ENCODE measurements around the gene NFATC2.

Gene NFATC2

DNA sequence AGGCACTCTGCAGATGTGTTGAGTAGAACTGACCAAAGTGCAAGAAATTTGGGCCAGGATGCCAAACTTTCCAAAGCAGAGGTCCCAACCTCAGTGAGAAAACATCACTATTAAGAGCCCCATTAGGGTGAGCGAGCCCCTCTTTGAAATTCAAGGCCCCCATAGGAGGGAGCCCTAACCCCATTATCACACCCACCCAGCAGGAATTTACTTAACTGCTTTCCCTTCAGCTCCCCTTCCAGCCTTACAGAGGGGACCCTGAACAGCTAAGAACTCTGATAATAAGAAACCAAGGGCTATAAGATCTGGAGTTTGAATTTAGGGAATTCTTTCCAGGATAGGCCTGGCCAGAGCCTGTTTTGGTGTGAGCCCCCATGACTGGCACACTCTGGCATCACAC lies 130.6 kb downstream of the NFATC2 start:
- DNase-seq = no peak

DNA sequence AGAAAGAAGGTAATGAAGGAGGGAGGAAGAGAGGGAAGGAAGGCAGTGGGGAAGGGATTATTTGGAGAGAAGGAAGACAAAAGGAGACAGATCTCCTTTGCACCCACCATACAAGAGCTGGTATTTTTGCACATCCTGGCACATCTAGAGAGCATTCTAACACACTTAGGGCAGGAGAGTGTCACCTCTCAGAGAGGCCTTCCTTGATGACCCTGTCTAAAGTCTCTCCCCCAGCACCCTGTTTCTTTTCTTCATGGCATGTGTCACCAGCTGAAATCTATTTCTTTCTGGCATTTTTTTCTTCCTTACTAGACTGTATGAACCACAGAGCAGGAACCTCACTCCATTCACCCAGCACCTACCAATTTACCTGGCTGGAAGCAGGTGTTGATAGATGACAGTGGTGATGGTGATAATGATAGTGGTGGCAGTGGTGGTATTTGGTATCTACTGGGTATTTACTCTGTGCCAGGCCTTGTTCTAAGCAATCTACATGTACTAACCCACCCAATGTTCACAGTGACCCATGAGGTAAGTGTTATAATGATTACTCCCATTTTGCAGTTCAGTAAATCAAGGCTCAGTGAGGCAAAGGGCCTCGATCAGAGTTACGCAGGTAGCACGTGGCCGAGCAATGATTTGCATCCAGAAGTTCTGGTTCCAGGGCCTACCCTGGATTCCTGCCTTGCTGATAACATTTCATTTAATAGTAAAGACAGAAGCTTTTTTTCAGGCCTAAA lies 131.8 kb downstream of the NFATC2 start:
- DNase-seq = peak in 1 of 5 experiments; percentile 30

GRCh38 chr20:51409192-51409880 lies 133.2 kb downstream of the NFATC2 start:
- DNase-seq = peak in 1 of 5 experiments; percentile 44

GRCh38 chr20:51404297-51405060 lies 138.0 kb downstream of the NFATC2 start:
- peak; percentile 58 to 99 (median 81) for DNase-seq

GRCh38 chr20:51403466-51404220 lies 138.9 kb downstream of the NFATC2 start:
- no peak for DNase-seq

DNA sequence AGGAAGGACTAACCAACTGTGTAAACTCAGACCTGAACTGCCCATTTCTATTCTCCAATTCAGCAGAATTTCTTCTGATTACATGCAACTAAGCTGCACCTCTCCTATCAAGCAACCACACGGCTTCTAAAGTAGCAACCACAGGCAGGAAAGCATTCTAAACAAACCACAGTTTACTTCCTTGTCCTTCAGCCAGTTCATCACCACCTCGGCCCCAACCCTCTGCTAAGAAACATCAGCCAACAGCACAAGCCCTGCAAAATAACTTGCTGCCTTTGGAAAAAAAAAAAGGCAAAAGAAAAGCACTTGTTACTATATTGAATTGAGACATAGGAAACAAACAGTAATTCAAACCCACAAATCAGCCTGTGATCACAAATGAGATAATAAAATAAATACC lies 140.3 kb downstream of the NFATC2 start:
- peak in 3 of 5 experiments; percentile 41 to 96 (median 66) for DNase-seq

DNA sequence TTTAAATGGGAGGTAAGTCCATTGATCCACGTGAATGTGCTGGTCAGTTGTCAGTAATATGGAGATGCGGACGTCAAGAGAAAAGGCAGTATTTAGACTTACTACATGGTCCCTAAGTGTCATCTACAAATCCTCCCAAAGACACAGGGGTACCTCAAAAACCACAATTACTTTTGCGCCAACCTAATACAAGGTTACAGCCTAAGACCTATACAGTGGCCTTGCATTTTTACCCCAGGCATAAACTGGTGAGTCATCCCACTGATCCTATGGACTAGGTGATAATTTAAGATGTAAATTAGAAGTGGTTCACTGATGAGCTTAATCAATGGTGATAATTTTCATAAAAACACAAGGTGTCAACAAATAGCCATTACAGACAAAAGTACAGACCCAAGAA lies 141.0 kb downstream of the NFATC2 start:
- DNase-seq = peak in 1 of 5 experiments; percentile 43

- DNase-seq = peak in 4 of 5 experiments; percentile 52 to 96 (median 68)
Measured at GRCh38 chr20:51400051-51400926, 142.2 kb downstream of the NFATC2 start.

GRCh38 chr20:51399006-51399890 lies 143.3 kb downstream of the NFATC2 start:
- DNase-seq = peak in 1 of 5 experiments; percentile 58

DNA sequence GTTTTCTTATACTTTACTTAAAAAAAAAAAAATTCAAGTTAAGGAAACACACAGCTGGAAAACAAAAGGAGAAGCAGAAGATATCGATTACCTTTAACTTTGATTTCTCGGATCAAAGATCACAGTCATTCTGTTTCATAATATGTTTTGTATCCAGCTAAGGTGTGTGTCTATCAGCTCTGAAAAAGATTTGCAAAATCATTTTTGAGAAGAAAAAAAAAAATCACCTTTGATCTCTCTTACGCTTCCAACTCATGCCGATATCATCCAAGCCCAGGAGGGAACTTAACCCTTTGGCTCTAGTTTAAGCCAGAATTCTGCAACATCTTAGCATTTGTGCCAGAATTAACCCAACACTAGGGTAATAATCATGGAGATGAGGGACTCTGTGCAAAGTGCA lies 144.0 kb downstream of the NFATC2 start:
- DNase-seq = no peak

GRCh38 chr20:51398083-51398482 lies 144.4 kb downstream of the NFATC2 start:
- no peak for DNase-seq

DNA sequence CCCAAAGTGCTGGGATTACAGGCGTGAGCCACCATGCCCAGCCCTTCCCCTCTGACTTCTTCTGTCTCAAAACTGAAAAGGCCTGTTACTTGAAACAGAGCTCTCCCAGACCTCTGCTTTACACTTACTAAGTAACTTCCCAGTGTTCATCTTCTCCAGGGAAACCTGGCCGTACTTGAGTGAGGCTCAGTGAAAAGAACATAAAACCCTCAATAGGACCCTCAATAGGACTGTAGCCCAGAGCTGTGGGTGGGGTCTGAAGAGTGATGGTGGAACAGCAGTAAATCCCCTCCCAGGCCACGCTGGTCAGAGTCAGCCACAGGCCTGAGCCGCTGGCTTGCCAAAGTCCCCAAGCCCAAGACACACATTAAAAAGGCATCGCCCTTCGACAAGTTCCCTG lies 145.4 kb downstream of the NFATC2 start:
- DNase-seq = no peak

DNA sequence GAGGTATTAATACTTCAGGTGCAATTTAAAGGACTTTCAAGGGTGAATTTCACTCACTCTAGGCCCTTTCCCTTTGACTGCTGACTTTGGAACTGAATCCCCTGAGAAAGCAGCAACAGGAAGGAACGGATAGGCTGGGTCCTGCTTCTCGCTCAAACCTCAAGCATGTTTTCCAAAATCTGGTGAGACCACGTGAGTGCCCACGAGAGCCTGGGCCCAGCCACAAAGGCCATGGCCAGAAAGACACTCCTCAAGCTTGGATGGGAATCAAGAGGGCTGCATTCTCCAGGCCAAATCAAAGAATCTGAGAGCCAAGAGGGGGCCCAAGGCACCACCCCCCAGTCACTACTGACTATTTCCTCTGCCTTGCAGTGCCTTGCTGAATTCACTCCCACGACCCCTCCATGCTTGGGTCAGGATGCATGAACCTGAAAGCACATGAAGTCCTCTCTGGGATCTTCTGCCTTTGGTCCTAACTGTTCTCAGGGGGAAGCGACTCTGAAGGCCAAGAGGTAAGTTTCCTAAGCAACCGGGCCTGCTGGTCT lies 146.1 kb downstream of the NFATC2 start:
- DNase-seq = no peak

DNA sequence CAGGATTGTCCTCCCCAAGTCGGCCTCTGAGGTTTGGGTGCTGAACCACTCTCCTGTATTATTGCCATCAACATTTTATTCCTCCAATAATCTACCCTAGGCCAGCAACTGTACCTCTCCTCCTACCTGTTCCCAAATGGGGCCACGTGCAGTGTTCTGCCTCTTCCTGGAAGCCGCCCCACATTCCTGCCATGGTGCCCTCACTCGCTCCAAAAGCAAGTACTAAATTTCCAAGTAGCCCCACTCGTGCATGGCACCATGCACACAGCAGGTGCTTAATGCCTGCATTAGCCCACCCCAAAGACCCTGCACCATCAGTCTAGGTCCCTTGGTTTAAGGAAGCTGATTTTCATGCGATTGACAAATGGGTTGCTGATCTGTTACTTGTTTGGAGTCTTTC lies 147.8 kb downstream of the NFATC2 start:
- DNase-seq = no peak

DNA sequence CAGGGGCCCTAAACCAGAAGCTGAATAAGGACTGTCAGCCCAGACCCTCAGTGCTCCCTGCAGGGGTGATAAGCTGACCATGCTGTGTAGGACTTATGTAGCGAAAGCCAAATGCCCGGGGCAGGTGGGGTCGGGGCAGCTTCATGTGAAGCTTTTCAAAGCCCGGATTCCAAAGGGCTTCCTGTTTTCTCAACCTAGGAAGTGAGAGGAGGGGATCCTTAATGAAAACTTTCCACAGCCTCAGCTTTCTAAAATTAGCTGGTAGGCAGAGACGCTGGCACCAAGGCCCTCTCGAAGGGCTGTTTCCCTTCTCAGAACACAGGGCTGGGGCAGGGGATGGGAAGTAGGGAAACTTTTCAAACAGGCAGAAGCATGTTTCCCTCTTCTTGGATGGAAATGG lies 148.9 kb downstream of the NFATC2 start:
- no peak for DNase-seq

GRCh38 chr20:51392614-51393186 lies 149.8 kb downstream of the NFATC2 start:
- no peak for DNase-seq

DNA sequence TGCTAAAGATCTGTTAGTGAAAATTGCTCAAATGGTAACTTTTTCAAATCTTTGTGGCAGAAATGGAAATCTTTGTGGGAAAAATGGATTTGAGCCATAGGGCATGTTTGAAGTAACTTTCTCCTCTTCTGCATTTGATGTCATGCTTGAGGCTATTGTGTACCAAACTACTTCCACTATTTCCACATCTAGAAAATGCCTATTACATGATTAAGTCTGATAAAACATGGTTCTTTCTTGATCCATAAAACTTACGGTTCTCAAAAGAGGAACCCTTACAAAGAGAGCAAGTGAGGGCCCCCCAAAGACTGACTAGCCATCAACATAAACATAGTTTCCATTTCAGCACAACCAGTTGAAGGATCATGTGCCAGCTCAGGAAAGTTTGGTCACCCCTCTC lies 150.6 kb downstream of the NFATC2 start:
- DNase-seq = no peak

DNA sequence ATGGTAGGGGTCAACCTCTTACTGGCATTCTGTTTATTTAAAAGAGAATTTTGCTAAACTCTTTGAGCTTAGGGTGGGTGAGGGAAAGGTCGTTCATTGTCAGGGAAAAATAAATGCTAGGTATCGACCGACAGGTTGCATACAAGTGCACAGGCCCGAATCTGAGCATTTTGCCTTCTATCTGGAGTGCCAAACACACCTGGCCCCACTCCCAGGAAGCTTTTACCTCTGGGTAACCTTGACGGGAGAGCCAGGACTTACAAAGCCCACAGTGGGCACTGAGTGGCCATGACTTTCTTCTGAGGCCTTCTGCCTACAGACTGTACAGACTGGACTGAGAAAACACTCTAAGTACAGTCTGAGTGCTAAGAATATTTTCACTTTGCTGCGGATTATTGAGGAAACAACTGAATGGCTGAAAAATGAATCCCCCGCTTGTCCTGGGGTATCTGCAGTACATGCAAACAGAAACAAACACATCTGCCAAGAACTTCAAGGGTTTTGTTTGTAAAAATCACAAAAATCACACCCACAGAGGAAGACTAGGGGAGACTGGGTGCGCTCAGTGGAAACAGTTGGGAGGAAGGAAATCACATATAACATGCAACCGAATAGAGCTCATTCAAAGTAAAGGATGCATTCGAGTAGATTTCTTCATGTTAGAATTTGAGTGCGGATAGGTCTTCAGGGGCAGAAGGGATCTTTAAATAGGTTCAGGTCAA lies 152.8 kb downstream of the NFATC2 start:
- DNase-seq = no peak
